Cardiac fibroblast (primary cell): Measurements from ENCODE around the gene IFITM10.

Source experiments
- DNase-seq, 2 donors: peaks; one replicate each; pipeline versions ENCODE4 v3.0.0 to v3.0.0-alpha.2; 2010; ENCODE audit warnings: low read depth in 2 of 2
- H3K4me3 ChIP-seq, 2 donors: replicated peaks in 1 of 2; 1 replicate in 1 of 2; 2 replicates in 1 of 2; pipeline ENCODE4 v1.5.1; 2011; ENCODE audit warnings: low read depth in 2 of 2, low read length in 2 of 2, mild to moderate bottlenecking in 2 of 2, moderate library complexity in 1 of 2
- CTCF ChIP-seq: IDR thresholded peaks from one replicate; pipeline ENCODE4 v1.5.1; 2011; ENCODE audit warnings: low read depth, mild to moderate bottlenecking, low read length, inconsistent platforms

Gene IFITM10

GRCh38 chr11:1741741-1742140, 8.7 kb downstream of the IFITM10 start:
- no peak overlapping the region for H3K4me3 ChIP-seq
- no peak for DNase-seq
- no peak for TF ChIP-seq CTCF

GRCh38 chr11:1740786-1741530, 9.4 kb downstream of the IFITM10 start:
- no peak for TF ChIP-seq CTCF
- H3K4me3 ChIP-seq = no peak overlapping the region
- no peak for DNase-seq

- no peak for TF ChIP-seq CTCF
- H3K4me3 ChIP-seq = no peak overlapping the region
- DNase-seq = no peak
These were observed 10.8 kb downstream of the IFITM10 start for GRCh38 chr11:1739576-1739975.

- no peak for TF ChIP-seq CTCF
- H3K4me3 ChIP-seq = no peak overlapping the region
- DNase-seq = no peak
These were observed 12.0 kb downstream of the IFITM10 start for GRCh38 chr11:1738380-1738779.

- DNase-seq = no peak
These were observed 13.2 kb downstream of the IFITM10 start for GRCh38 chr11:1737080-1737757.

GRCh38 chr11:1736447-1736992, 13.9 kb downstream of the IFITM10 start:
- H3K4me3 ChIP-seq = no peak overlapping the region
- DNase-seq = no peak
- TF ChIP-seq CTCF = no peak

More at GRCh38 chr11:1737080-1737757, 13.2 kb downstream of the IFITM10 start:
- no peak for TF ChIP-seq CTCF
- H3K4me3 ChIP-seq = no peak overlapping the region
